D721Med (cell line): ENCODE results near the gene COL15A1.

Experiments used
- DNase-seq: peaks from one replicate; pipeline ENCODE4 v3.0.0; 2011; ENCODE audit warnings: low spot score; ENCODE audit not compliant: insufficient read length
- FAIRE-seq: peaks from 2 replicates; lab custom pipeline; 2011; peaks lifted over from hg19 to GRCh38; lab: Jason Lieb, UNC
- TF ChIP-seq, protein P1 (sequence below): IDR thresholded peaks from 2 replicates; pipeline ENCODE4 v1.5.1; 2012; ENCODE audit warnings: mild to moderate bottlenecking, control low read depth; ENCODE audit not compliant: insufficient read depth; ENCODE audit errors: missing control alignments

COL15A1 gene

DNA sequence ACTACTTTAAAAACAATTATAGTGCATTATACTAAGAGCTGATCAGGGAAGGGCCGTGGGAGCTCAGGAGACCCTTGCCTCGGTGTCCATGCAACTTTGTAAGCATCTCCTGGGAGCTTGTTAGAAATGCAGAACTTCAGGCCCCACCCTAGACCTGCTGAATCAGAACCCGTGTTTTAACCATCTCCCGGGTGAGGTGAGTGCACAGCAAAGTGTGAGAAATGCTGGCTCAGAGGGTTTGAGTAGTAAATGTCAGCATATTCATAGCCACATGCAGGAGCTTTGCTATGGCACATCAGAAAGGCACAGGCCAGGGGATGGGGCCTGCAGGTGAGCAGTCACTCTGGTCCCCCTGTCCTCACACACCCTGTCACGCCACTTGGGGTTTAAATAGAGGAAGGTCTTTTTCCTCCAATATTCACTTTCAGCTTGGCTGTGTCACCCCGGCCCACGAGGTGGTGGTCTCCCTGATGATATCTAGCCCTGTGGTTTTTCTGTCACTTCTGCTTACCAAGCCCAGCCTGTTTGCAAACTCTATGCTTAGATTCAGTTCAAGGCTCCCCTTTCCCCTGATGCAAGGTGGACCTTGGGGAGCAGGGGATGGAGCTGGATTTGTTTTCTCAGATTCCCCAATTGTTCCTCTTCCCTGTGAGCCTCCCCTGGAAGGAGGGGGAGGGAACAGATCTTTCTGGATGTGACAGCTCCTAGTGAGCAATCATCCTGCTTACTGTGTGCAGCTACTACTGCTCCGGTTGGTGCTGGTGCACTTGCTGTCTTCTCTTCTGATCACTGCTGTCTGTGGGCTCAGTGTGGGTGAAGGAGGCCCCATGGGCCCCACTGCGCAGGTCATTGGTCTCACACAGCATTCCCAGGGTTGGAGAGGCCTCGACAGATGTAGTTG is 109.4 kb downstream of the COL15A1 start:
- DNase-seq (no peak), FAIRE-seq (no peak)
- TF ChIP-seq, protein P1, sequence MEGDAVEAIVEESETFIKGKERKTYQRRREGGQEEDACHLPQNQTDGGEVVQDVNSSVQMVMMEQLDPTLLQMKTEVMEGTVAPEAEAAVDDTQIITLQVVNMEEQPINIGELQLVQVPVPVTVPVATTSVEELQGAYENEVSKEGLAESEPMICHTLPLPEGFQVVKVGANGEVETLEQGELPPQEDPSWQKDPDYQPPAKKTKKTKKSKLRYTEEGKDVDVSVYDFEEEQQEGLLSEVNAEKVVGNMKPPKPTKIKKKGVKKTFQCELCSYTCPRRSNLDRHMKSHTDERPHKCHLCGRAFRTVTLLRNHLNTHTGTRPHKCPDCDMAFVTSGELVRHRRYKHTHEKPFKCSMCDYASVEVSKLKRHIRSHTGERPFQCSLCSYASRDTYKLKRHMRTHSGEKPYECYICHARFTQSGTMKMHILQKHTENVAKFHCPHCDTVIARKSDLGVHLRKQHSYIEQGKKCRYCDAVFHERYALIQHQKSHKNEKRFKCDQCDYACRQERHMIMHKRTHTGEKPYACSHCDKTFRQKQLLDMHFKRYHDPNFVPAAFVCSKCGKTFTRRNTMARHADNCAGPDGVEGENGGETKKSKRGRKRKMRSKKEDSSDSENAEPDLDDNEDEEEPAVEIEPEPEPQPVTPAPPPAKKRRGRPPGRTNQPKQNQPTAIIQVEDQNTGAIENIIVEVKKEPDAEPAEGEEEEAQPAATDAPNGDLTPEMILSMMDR: no peak

DNA sequence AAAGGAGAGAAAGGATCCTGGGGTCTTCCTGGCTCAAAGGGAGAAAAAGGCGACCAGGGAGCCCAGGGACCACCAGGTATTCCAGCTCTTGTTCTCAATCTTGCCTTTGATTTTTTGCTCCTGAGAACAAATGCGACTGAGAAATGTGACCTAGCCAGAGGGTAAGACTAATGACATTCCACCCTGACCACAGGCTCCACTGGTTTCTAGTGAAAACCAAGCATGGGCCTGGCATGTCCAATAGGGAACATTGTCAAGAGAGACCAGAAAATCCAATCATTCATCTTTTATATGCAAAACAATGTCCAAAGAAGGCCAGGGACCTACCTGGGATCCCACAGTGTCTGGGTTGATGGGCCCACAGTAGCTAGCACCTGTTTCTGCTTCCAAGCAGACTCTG is 110.9 kb downstream of the COL15A1 start:
- DNase-seq (no peak), FAIRE-seq (no peak)
- TF ChIP-seq, protein P1: no peak

DNA sequence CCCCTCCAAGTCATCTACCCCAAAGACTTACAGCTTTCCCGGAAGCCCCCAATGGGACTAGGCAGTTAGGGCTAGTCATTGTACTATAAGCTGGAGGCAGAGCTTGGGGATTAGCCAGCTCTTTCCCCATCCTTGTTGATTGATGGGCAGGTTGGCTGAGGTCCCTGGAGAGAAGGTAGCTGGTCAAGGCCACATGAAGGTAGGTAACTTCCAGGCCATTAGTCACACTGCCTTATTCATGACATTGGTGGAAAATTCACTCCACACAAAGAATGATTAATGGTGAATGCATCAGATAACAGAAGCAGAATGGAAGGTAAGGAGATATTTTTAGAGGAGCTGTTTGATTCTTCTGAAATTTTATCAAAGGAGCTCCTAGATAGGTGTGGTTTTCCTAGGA is 111.7 kb downstream of the COL15A1 start:
- no peak for FAIRE-seq
- TF ChIP-seq, protein P1: no peak
- DNase-seq: no peak

DNA sequence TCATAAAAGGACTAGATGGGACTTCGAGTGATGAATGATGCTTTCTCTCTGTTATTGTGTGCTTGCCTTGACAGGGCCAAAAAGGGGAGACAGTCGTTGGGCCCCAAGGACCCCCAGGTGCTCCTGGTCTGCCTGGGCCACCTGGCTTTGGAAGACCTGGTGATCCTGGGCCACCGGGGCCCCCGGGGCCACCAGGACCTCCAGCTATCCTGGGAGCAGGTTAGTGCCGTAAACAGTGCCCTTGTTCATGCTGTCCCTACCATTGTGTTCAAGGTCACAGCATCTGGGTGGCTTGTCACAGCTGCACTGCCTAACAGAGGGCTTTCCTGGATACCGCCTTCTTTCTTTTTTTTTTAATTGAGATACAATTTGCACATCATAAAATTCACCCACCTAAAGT is 112.5 kb downstream of the COL15A1 start:
- TF ChIP-seq, protein P1: no peak
- no peak for FAIRE-seq

DNA sequence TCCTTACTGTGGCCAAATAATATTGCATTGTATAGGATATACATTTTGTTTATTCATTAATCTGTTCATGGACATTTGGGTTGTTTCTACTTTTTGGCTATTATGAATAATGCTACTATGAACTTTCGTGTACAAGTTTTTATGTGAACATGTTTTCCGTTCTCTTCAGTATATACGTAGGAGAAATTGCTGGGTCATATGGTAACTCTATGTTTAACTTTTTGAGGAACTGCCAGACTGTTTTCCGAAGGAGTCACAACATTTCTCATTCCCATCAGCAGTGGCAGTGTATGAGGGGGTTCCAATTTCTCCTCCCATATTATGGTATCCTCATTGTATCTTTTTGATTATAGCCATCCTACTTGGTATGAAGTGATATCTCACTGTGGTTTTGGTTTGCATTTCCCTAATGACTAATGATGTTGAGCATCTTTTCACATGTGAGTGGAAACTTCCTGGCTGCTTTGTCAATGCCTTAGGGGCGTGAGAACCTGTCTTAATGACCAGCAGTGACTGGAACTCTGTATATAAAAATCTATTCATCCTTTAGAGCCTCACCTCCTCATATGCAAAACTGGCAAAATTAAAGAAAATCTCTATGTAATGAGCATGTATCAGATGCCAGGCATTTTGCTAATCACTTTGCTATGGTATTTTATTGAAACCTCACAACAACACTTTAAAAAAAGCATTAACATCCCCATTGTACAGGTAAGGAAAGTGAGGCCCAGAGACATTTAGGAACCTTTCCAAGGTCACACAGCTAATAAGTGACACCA is 113.4 kb downstream of the COL15A1 start:
- no peak for DNase-seq
- no peak for FAIRE-seq
- TF ChIP-seq, protein P1: no peak

More for the DNA sequence above, 112.5 kb downstream of the COL15A1 start:
- DNase-seq: no peak

DNA sequence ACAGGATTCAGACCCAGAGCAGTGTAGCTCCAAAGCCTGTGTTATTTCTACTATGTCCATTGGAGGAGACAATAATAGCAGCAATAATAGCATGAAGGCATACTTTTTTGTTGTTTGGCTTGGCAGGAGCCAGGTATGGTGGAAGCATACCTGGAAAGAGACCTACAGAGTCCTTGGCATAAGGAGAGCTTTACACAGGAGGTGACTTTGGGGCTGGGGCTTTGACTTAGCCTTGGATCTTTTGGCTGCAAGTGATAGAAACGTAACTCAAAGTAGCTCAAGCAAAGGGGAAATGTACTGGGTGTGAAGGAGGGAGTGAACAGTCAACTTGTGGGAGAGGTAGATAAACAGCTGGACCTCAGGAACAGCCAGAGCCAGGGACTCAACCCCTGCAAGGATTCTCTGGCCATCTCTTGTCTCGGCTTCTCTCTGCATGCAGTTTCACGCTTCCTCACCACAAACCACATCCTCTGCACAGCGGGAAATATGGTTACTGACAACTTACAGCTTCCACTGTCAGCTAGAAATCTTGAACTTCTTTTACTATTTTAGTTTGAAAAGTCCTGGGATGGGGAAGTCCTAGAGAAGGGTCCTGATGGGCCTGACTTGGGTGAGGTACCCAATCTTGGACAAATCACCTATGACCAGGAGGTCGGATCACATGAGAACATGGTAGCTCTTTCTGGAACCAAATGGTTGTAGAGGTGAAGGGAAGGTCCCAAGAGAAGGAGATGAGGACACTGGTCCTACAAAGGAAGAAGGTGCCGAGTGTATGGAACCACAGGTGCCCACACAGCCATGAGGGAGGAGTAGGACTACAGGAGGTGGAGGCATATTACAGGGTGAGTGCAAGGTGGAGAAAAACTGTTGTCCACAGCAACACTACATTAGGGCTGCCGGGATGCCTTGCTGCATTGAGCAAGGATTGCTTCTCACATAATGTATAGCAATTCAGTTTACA is 114.2 kb downstream of the COL15A1 start:
- FAIRE-seq (no peak), DNase-seq (no peak)
- TF ChIP-seq, protein P1: no peak
